HG03558 (cell line): ENCODE data around the gene SEMA6A.
"Not testable (repeated sequence)": the region's sequence is repeated elsewhere in the genome, so short reads cannot be mapped to it uniquely, and the experiment has no call there.

Source experiments
- ATAC-seq: cut with Tn5 transposase; IDR thresholded peaks from one replicate; pipeline ENCODE4 v1.9.1; 2021; ENCODE audit warnings: moderate number of reproducible peaks; ENCODE audit not compliant: unreplicated experiment; ENCODE audit errors: extremely low read depth

Gene SEMA6A

GRCh38 chr5:116527582-116527981 lies 47.0 kb downstream of the SEMA6A start:
- no peak for ATAC-seq

- no peak for ATAC-seq
Observed at GRCh38 chr5:116525674-116526073, 48.9 kb downstream of the SEMA6A start.

GRCh38 chr5:116524966-116525365 lies 49.7 kb downstream of the SEMA6A start:
- ATAC-seq: no peak

GRCh38 chr5:116524051-116524904 lies 50.3 kb downstream of the SEMA6A start:
- ATAC-seq: no peak

GRCh38 chr5:116523182-116523581 lies 51.4 kb downstream of the SEMA6A start:
- ATAC-seq: not testable (repeated sequence)

GRCh38 chr5:116522356-116523136 lies 52.1 kb downstream of the SEMA6A start:
- ATAC-seq: no peak

- no peak for ATAC-seq
Observed at GRCh38 chr5:116521173-116521872, 53.3 kb downstream of the SEMA6A start.

- ATAC-seq: no peak
Observed at GRCh38 chr5:116520771-116521170, 53.9 kb downstream of the SEMA6A start.

- no peak for ATAC-seq
Observed at GRCh38 chr5:116518423-116518822, 56.2 kb downstream of the SEMA6A start.

- ATAC-seq: no peak
Observed at GRCh38 chr5:116517488-116517887, 57.1 kb downstream of the SEMA6A start.

- ATAC-seq: no peak
Observed at GRCh38 chr5:116516021-116516420, 58.6 kb downstream of the SEMA6A start.

- no peak for ATAC-seq
Observed at GRCh38 chr5:116514421-116514970, 60.1 kb downstream of the SEMA6A start.

GRCh38 chr5:116510517-116510916 lies 64.1 kb downstream of the SEMA6A start:
- ATAC-seq: no peak

- ATAC-seq: no peak
Observed at GRCh38 chr5:116509483-116510244, 65.0 kb downstream of the SEMA6A start.

- no peak for ATAC-seq
Observed at GRCh38 chr5:116508835-116509234, 65.8 kb downstream of the SEMA6A start.

- no peak for ATAC-seq
Observed at GRCh38 chr5:116507941-116508655, 66.5 kb downstream of the SEMA6A start.

GRCh38 chr5:116507051-116507537 lies 67.5 kb downstream of the SEMA6A start:
- no peak for ATAC-seq

- ATAC-seq: no peak
Observed at GRCh38 chr5:116506488-116506887, 68.1 kb downstream of the SEMA6A start.

GRCh38 chr5:116504593-116505166 lies 69.9 kb downstream of the SEMA6A start:
- ATAC-seq: no peak
